Fibroblast of skin of right quadriceps (primary cell): Measurements from ENCODE around the gene RNGTT.
"Not testable (repeated sequence)": the region's sequence is repeated elsewhere in the genome, so short reads cannot be mapped to it uniquely, and the experiment has no call there.

Experiments
- DNase-seq: peaks from one replicate; pipeline ENCODE4 v3.0.0-alpha.2; 2013

The RNGTT gene

DNA sequence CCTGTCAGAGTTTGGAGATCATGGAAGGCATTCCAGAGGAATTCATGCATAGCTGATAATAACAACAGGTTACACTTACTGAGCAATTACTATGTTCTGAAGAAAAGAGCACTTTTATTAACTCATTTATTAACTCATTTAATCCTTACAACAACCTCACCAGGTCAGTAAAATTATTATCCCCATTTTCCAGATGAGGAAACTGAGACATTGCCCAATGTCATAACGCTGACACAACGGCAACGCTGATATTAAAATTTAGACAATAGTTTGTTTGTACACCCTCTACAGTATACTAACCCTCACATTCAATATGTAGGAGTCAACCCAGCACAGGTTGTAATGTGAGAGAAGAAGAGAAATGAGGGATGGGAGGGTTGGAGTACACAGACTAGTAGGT lies 105.0 kb downstream of the RNGTT start:
- DNase-seq, result no peak

DNA sequence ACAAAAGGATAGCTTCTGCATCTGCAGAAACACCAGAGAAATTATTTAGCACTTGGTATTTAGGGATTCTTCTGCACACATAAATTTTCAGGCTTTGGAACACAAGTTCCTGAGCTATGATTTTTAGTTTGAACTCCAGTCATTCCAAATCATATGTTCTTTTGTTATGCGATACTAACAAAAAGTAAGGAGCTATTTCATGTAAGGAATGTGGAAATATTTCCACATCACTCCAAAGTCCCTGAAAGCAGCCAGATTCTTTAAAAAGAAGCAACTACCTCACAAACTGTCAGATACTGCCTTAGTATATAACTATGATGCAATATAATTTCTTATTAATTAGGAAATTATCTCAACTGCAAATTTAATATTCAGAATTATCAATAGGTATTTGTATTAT lies 106.9 kb downstream of the RNGTT start:
- peak; percentile 15 for DNase-seq

DNA sequence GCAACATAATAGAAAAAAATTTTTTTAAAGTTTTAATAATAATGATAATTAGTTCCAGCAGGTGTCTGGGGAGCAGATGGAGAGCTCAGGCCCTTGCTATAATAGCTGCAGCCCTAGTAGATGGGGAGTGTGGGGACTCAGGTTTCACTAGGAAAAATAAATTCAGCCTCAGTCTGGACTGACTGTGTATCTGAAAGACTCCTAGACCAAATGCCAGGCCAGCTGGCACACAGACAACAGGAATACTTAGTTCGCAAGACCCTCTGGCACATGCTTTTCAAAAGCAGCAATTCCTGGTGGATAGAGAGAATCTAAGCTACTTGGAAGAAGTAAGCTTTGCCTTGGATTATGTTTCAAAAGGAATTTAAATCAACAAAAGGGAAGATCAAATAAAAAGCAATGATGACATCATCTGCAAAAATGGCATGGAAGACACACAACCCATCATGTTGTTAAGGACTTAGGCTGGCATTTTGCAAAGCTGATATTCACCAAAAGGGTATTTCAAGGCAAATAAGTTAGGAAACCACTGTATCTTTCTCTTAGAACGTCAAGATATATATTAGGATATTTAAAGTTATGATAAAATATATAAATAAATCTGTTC lies 107.8 kb downstream of the RNGTT start:
- no peak for DNase-seq

DNA sequence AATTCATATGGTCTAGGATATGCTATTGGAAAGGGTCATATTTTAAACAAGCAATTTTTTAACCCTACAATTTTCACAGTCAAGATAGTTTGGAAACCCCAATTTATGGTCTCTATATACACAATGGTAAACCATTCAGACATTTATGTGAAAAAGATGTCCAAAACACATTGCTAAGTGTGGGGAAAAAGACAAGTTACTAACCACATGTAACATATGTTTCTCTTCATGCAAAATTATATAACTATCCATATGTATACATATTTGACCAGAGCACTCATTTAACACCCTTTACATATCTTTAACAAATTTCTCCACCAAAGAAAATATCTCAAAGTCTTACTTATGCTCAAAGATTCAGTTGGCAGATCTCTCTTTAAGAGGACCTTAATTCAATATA lies 110.6 kb downstream of the RNGTT start:
- DNase-seq, result no peak

DNA sequence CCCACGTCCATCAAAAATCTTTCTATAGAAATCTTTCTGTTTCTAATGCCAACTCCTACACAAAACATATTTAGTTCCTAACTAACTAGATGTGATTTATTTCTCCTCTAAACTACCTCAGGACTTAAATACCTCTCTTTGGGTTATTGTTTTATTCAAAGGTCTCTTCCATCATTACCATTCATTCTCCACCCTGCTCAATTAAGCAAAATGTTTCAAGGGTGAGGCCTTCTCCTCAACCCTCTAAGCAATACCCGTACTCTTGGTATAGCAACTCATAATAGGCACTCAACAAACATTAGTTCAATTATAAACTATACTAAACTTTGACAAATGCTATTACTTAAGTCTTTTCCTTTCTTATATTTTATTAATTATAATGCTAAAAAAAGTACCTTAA lies 111.4 kb downstream of the RNGTT start:
- no peak for DNase-seq

DNA sequence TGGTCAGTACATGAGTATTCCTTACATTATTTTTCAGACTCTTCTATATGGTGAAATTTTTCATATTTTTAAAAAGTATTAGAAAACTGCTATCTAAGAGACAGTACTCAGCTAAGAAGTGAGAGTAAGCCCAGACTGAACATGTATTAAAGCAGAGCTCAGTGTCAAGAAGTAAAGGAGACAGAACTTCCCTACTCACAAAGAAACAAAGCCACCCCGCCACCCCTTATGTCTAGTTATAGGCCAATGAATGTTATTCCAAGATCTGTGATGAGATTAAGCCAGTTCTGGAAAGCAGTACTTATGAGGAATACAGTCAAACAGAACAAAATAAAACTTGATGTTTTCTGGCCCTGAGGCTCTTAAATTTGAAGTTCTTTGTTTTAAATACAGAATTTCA lies 114.5 kb downstream of the RNGTT start:
- DNase-seq, result no peak

DNA sequence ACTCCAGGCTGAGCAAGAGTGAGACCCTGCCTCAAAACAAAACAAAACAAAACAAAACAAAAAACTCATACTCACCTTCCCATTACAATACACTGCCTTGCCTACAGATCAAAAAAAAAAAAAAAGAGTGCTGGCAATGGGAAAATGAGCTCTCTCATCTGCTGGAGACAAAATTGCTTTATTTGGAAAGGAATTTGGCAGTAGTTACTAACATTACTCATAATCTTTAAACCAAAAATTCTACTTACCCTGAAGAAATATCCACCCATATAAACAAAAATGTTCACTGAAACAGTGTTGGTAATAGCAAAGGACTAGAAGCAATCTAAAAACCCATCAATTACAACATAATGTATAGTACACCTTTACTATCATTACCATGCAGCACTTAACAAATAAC lies 120.4 kb downstream of the RNGTT start:
- peak; percentile 79 for DNase-seq

DNA sequence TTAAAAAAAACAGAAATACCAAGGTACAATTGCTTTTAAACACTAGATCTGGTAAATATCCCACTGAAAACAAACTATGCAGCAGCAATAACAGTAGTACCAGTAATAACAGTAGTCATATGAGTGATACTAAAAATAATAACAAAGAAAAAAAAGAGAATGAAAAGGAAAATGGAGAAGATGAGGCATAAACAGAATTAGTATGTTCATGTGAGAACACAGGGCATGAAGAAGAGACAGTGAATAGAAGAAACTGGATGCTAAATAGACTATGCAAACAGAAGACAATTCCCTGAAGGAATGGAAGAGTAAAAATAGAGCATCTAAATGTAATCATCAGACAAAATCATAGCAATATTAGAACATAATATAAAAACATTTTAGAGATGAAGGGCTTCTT lies 121.1 kb downstream of the RNGTT start:
- no peak for DNase-seq

DNA sequence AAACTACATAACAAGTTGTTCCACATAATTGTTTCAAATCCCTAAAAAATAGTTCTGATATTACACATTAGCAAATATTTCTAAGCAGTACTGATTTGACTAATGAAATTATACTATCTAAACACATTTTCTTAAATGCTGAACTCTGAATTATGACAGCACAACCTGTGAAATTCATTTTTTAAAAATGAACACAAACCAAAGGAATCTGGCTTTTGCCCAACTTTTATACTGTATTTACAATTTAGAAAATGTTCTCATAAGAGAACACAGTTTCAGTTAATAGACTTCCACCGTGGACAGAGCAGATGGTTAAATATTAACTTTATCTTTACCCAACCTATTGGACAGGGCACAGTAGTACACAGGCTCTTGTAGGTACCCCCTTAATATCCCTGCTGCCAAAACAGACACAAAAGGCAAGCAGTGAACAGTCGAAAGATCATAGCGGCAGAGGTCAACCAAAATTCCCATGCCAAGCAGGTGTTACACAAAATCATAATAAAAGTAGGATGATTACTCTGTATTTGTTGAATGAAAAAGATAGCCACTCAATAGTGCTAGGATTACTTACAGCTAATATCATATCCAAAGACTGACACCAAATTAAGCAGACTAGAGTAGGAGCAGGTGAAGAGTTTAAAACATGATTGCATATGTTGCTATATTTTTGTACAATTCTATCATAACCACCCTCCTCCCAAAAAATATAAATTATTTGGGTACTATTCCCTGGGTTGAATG lies 122.5 kb downstream of the RNGTT start:
- peak; percentile 17 for DNase-seq

DNA sequence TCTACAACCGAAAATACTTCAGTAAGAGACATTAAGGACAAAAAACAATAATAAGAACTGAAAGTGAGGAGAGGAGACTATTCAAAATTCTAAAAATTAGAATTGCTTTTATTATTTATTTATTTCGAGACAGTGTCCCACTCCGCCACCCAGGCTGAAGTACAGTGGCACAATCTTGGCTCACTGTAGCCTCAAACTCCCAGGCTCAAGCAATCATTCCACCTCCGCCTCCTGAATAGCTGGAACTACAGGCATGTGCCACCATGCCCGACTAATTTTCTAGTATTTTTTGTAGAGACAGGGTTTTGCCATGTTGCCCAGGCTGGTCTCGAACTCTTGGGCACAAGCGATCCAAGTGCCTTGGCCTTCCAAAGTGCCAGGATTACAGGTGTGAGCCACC lies 123.1 kb downstream of the RNGTT start:
- no peak for DNase-seq

DNA sequence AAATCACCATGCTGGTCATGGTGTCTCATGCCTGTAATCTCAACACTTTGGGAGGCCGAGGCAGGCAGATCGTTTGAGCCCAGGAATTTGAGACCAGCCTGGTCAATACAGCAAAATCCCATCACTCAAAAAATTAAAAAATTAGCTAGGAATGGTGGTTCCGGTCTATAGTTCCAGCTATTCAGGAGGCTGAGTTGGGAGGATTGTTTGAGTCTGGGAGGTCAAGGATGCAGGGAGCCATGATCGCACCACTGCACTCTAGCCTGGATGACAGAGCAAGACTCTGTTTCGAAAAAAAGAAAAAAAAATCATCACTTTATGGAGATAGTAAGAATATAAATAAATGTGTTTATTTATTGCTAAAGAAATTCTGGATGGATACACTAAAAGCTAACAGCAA lies 124.1 kb downstream of the RNGTT start:
- DNase-seq, result no peak

DNA sequence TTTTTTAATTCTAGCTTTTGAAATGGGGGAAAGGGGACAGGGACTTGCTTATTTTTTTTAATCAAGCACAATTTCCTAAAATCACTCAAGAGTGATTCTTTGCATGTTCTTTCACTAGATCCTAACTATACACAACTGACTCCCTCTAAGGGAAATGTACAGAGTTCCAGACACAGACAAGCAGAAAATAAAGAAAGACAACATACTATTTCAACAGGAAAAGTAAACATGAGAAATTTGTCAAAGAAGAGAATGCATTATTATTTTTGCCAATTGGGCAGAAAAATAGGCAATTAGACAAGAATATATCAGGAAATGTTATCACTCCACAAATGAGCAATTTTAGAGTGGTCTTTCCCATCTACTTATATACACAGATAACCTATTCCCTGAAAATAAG lies 128.2 kb downstream of the RNGTT start:
- no peak for DNase-seq

DNA sequence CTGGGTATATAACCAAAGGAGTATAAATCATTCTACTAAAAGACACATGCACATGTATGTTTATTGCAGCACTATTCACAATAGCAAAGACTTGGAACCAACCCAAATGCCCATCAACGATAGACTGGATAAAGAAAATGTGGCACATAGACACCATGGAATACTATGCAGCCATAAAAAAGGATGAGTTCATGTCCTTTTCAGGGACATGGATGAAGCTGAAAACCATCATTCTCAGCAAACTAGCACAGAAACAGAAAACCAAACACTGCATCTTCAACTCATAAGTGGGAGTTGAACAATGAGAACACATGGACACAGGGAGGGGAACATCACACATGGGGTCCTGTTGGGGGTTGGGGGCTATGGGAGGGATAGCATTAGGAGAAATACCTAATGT lies 130.3 kb downstream of the RNGTT start:
- not testable (repeated sequence) for DNase-seq

DNA sequence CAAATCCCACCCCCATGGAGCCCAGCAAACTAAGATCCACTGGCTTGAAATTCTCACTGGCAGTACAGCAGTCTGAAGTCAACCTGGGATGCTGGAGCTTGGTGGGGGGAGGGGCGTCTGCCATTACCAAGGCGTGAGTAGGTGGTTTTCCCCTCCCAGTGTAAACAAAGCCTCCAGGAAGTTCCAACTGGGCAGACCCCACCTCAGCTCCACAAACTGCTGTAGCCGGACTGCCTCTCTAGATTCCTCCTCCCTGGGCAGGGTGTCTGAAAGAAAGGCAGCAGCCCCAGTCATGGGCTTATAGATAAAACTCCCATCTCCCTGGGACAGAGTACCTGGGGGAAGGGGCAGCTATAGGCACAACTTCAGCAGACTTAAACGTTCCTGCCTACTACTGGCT lies 135.8 kb downstream of the RNGTT start:
- DNase-seq, result not testable (repeated sequence)

DNA sequence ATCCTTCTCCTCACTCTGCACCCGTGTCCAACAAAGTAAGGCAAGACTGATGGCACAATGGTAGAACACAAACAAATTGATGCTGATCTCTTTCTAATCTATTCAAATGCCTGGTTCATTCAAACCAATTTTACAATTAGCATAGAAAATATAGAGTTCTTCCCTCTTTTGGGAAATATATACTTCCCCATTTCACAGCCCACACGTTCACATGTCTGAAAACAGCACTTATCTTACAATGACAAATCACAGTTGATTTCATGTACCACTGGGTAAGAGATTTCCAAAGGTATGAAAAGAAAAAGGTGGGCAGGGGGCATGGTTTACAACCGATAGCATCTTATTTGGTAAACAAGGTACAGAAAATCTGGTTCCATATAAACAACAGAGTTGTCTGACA lies 137.6 kb downstream of the RNGTT start:
- no peak for DNase-seq

DNA sequence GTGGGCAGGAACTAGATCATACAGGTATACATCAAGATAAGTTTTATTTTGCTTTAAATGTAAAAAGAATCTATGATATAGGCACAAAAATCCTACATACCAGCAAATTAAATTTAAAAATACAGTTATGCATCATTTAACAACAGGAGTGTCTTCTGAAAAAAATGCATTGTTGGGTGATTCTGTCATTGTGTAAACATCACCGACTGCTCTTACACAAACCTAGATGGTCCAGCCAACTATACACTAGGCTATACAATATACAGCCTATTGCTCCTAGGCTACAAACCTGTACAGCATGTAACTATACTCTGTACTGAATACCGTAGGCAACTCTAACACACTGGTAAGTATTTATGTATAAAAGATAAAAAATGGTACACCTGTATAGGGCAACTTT lies 139.4 kb downstream of the RNGTT start:
- peak; percentile 48 for DNase-seq

DNA sequence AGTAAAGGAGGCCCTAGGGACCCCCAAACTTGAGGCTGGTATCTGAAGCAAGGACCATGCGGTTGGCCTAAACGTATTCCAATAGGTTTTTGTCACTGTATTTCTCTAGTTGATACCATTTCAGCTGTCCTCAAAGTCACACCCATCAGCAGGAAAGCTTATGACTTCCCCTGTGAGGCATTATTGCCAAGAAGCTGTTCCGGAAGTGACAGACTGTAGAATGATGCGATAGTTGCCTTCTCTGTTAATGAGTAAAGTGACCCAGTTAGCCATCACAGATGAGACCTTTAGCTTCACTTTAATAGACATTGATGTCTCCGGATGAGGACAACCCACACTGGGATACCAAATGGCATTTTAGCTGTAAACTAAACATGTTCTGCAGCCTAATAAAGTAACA lies 147.9 kb downstream of the RNGTT start:
- no peak for DNase-seq

DNA sequence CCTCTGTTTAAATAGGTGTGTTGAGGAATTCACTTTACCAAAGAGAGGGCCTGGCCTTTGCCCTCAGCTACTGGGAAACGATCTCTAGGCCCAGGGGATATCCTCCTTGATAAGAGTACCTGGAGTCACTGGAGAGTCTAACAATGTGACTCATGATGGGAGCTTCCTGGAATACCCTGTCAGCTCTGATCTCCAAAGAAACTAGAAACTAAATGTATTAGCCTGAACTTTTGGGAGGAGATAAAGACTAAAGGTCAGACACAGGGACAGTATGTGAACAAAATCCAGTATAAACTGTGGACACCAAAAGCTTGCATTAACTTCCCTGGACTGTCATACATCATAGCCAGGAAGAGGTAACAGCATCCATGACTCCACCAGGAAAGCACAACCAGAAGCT lies 148.5 kb downstream of the RNGTT start:
- no peak for DNase-seq

DNA sequence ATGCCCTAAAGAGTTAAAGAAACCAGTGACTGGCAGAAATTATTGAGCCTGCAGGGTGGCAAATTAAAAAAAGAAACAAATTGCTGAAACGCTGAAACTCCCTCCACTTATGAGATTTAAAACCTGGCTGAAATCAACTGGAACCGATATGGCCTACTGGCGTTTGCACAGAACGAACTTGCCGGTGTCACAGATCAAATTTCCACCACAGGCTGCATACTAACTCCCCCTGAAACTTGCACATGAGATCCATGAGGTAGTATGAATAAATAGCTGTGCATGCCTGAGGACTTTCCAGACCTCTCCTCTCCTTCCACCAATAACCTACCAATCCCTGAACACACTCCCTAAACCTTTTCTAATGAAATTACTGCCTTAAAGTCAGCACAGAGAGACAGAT lies 150.4 kb downstream of the RNGTT start:
- no peak for DNase-seq

DNA sequence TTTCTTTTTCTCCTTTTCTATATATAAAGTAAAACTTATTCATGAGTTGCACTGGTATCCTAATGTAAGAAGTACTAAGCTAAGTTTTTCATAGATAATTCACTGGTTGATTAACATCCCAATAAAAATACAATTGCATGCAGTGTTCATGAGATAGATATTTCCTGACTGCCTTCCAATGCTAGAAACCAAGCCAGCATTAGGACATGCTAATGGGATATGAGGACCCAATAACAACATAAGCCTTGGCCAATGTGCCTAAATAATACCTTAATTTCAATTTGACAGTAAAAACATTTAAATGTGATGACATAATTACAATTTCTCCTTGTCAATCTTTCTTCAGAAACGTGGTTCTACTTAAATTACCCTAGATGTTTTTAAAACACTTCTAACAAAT lies 152.7 kb downstream of the RNGTT start:
- DNase-seq, result no peak

DNA sequence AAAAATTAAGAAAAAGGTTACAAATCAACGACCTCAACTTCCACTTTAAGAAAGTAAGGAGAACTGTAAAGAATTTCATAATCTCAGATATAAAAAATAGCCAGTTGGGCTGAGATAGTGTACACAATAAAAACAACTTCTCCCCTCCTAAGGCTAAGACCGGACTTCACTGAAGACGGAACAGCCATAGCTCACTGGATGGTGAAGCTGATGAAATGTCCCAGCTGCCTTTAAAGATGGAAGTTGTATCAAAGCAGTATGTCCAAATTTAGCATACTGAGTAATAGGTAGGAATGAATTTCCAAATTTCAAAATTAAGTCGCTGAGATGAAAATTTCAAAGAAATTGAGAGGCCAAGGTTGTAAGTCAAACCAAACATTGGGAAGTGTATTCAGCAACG lies 153.3 kb downstream of the RNGTT start:
- no peak for DNase-seq

DNA sequence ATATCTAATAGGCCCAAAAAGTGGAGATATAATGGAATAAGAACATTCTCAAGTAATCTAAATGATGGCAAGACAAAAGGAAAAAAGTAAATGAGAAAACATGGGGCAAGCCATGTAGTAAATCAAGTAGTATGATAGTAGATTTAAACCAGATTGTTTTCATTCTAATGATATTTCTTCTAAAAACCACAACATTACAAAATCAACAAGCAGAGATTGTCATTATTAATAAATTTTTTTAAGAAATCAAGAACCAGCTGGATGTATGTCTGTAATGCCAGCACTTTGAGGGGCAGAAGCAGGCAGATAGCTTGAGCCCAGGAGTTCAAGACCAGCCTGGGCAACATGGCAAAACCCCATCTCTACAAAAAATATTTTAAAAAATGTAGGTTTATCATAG lies 155.0 kb downstream of the RNGTT start:
- DNase-seq, result peak; percentile 1

DNA sequence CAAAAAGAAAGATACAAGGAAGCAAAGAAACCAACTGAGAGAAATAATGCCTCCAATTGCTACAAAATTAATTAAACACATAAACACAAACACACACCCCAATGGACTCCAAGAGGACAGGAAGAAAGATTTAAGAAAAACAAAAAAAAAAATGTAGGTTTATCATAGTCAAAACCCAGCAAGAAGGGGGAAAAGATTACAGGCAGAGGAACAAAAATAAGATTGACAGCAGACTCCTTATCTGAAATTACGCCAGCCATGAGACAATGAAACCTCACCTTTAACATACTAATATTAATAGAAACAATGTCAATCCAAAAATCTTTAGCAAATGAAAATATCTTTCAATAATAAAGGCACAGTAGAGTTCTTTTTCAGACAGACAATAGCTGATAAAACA lies 155.8 kb downstream of the RNGTT start:
- DNase-seq, result no peak

DNA sequence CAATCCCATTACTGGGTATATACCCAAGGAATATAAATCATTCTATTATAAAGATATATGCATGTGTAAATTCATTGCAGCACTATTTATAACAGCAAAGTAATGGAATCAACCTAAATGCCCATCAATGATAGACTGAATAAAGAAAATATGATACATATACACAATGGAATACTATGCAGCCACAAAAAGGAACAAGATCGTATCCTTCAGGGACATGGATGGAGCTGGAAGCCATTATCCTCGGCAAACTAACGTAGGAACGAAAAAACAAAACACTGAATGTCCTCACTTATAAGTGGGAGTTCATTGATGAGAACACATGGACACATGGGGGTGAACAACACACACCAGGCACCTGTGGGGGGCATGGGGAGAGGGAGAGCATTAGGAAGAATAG lies 156.7 kb downstream of the RNGTT start:
- no peak for DNase-seq

DNA sequence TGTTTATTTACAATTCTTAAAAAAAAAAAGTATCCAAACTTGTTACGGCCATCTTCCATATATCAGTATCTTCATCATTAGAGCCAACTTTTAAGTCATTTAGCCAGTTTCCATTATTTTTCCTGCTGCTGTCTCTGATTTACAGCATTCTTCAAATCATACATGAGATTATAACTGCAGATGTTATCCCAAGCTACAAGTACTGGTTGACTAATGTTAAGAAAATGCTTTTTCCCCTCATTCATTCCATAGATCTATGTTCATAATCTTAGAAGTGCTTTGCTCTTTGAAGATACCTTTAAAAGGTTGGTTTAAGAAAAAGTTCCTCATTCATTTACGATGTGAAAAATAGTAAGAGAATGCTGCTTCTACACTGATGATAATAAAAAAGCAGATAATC lies 158.7 kb downstream of the RNGTT start:
- DNase-seq, result peak; percentile 34
